Keratinocyte (primary cell): ENCODE measurements around the gene TUBGCP6. TPM values are rescaled to one million over a fixed set of nuclear protein-coding genes. Genes with fewer than 3 reads are reported as not detected.

Experiments used
- DNase-seq: peaks from one replicate; pipeline ENCODE4 v3.0.0-alpha.2; 2011; ENCODE audit warnings: low read depth, missing footprints, low spot score
- FAIRE-seq: peaks from 2 replicates; lab custom pipeline; 2011; peaks lifted over from hg19 to GRCh38; lab: Jason Lieb, UNC
- H2AFZ ChIP-seq: 2 replicates; pipeline ENCODE4 v1.6.0; 2012; ENCODE audit warnings: low read length, control low read depth, inconsistent platforms; ENCODE audit not compliant: control insufficient read depth
- H3K27ac ChIP-seq: 2 replicates; pipeline ENCODE4 v1.5.1; 2011; ENCODE audit warnings: low read length; ENCODE audit not compliant: control insufficient read depth, insufficient read depth
- H3K27me3 ChIP-seq: 3 replicates; pipeline ENCODE4 v1.6.0; 2011; ENCODE audit warnings: low read length; ENCODE audit not compliant: control insufficient read depth, insufficient read depth; ENCODE audit errors: extremely low read depth
- H3K36me3 ChIP-seq, 2 experiments: 2 replicates in 1 of 2; 3 replicates in 1 of 2; pipeline ENCODE4 v1.5.1; 2011; ENCODE audit warnings: low read length in 2 of 2, mild to moderate bottlenecking in 1 of 2; ENCODE audit not compliant: control insufficient read depth in 2 of 2, insufficient read depth in 2 of 2; ENCODE audit errors: extremely low read depth in 1 of 2
- H3K4me1 ChIP-seq: 3 replicates; pipeline ENCODE4 v1.5.1; 2011; ENCODE audit warnings: low read length; ENCODE audit not compliant: control insufficient read depth, insufficient read depth; ENCODE audit errors: extremely low read depth
- H3K4me2 ChIP-seq: 3 replicates; pipeline ENCODE4 v1.6.0; 2011; ENCODE audit warnings: low read depth, low read length; ENCODE audit not compliant: control insufficient read depth, insufficient read depth; ENCODE audit errors: extremely low read depth
- H3K4me3 ChIP-seq, 3 experiments: fragments of 200-600 bp in 1 of 3; sonication (generic) in 1 of 3; 2 replicates in 2 of 3; 3 replicates in 1 of 3; pipeline ENCODE4 v1.5.1; 2011 to 2016; ENCODE audit warnings: low read length in 3 of 3, mild to moderate bottlenecking in 3 of 3, control low read depth in 2 of 3, inconsistent platforms in 1 of 3, low read depth in 1 of 3, mixed read lengths in 1 of 3, mixed run types in 1 of 3, moderate library complexity in 1 of 3; ENCODE audit not compliant: control insufficient read depth in 2 of 3, insufficient read depth in 2 of 3; ENCODE audit errors: extremely low read depth in 1 of 3
- H3K79me2 ChIP-seq: 2 replicates; pipeline ENCODE4 v1.6.0; 2012; ENCODE audit warnings: low read length; ENCODE audit not compliant: control insufficient read depth, insufficient read depth
- H3K9ac ChIP-seq: 3 replicates; pipeline ENCODE4 v1.6.0; 2011; ENCODE audit warnings: low read length; ENCODE audit not compliant: control insufficient read depth, insufficient read depth; ENCODE audit errors: extremely low read depth
- H3K9me1 ChIP-seq: 3 replicates; pipeline ENCODE4 v1.6.0; 2011; ENCODE audit warnings: low read length; ENCODE audit not compliant: control insufficient read depth, insufficient read depth; ENCODE audit errors: extremely low read depth
- H3K9me3 ChIP-seq: 2 replicates; pipeline ENCODE4 v1.5.1; 2012; ENCODE audit warnings: low read depth, low read length; ENCODE audit not compliant: control insufficient read depth
- H4K20me1 ChIP-seq: 3 replicates; pipeline ENCODE4 v1.6.0; 2011; ENCODE audit warnings: low read length; ENCODE audit not compliant: control insufficient read depth, insufficient read depth; ENCODE audit errors: extremely low read depth
- CTCF ChIP-seq, 3 experiments: IDR thresholded peaks in 1 of 3; conservative IDR thresholded peaks in 1 of 3; optimal IDR thresholded peaks in 1 of 3; 2 replicates in 2 of 3; 3 replicates in 1 of 3; pipeline versions ENCODE3 to v1.5.1; 2011; ENCODE audit warnings: low read length in 3 of 3, mild to moderate bottlenecking in 3 of 3, moderate library complexity in 2 of 3, control low read depth in 1 of 3, inconsistent platforms in 1 of 3; ENCODE audit not compliant: insufficient read depth in 2 of 3; ENCODE audit errors: extremely low read depth in 1 of 3
- EZH2 ChIP-seq: IDR thresholded peaks from one replicate; pipeline ENCODE4 v1.6.1; 2012; ENCODE audit warnings: inconsistent platforms, mild to moderate bottlenecking, low read length, moderate library complexity
- dilution Hi-C: fragments of 300-500 bp; cut with MboI; formaldehyde crosslinking; loops from one replicate; pipeline ENCODE4 v1.7.0; 2020; ENCODE audit warnings: low sequenced_read_pairs; ENCODE audit not compliant: extremely low pct_ligation_motif_present
- polyA plus RNA-seq, 5 experiments: library from polyadenylated mRNA; depleted of rRNA in 3 of 5; stranded (reverse) in 3 of 5; stranded (forward) in 1 of 5; unstranded in 1 of 5; fragments of >200 nt; gene quantifications; 1 replicate in 1 of 5; 2 replicates in 3 of 5; 3 replicates in 1 of 5; pipeline versions ENCODE4 v1.2.1 to v1.2.3, GENCODE V29; 2011 to 2012; ENCODE audit warnings: missing spikeins in 2 of 5, low read depth in 1 of 5, low replicate concordance in 1 of 5

The TUBGCP6 gene
- polyA plus RNA-seq, 1 donor (not counting 4 experiments of a cell fraction or from before 2014, with no cell fraction given), result 10.1 TPM

DNA sequence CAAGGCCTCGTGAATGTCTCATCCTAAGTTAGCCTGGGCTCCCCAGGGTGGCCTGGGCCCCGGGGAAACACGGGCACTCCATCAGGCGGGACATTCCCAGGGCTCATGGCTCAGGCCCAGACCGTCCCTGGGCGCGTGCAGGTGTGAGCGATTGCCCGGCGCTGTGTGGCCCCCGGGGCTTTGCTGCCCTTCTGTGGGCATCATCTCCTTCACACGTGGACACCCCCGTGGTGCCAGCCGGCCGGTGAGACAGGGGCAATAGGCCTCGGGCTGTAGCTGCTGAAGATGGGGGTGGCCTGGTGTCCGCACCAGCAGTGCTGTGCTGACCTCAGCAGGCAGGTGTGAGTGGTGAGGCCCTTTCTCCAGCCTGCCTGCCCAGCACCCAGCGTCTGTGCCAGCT, 48.6 kb downstream of the TUBGCP6 start:
- no peak for DNase-seq
- Histone ChIP-seq H3K4me3 (no peak overlapping the region), H3K79me2 (peaks cover 29% of the 10 kb centered on the region), H3K9me1 (no peaks in the 10 kb centered on the region), H3K27ac (no peak overlapping the region), H2AFZ (no peak overlapping the region), H3K9me3 (no peaks in the 10 kb centered on the region), H3K36me3 (peaks cover 19 to 28% of the 10 kb centered on the region in 2 experiments), H3K27me3 (no peaks in the 10 kb centered on the region), H3K4me2 (no peak overlapping the region), H3K9ac (no peak overlapping the region), H3K4me1 (peaks cover 18% of the 10 kb centered on the region), H4K20me1 (no peaks in the 10 kb centered on the region)
- no peak for TF ChIP-seq CTCF (optimal IDR thresholded peaks at IDR 0.05 in 1 of 3, IDR thresholded peaks at IDR 0.05 in 1 of 3, conservative IDR thresholded peaks at IDR 0.05 in 1 of 3; ENCODE audit: extremely low read depth in 1 of 3, insufficient read depth in 2 of 3, low read length in 3 of 3)
- no peak for TF ChIP-seq EZH2
- FAIRE-seq, result no peak
- dilution Hi-C loops, result no loop called here

DNA sequence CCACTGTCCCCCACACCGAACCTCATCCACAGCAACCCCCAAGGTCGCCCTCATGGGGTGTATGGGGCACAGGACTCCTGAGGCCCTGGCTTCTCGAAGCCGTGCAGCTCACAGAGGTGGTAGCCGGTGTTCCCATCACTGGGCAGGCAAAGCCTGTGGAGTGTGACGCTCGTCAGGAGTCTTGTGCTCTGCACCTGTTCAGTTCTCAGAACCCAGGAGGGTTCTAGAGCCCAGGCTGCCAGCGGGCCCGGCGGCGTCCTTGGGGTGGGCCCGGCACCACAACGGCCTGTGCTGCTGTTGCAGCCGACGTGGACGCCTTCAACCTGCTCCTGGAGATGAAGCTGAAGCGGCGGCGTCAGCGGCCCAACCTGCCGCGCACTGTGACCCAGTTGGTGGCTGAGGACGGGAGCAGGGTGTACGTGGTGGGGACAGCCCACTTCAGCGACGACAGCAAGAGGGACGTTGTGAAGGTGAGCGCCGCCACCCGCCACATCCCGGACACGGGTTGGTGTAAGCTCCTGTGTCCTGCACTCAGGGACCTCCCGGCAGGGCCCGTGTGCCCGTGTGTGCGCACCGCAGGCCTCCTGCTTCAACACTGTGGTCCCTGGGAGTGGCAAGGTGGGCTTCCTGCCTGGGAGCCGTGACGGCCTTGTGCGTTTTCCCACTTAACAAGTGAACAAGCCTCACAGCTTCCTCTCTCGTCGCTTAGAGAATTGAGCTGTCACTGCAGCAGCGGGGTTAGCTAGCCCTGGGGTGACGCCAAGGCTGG, 50.6 kb downstream of the TUBGCP6 start:
- Histone ChIP-seq H2AFZ (no peak overlapping the region), H3K27me3 (no peaks in the 10 kb centered on the region), H3K27ac (no peak overlapping the region), H3K36me3 (peaks cover 22 to 25% of the 10 kb centered on the region in 2 experiments), H3K9me3 (no peaks in the 10 kb centered on the region), H4K20me1 (no peaks in the 10 kb centered on the region), H3K79me2 (peaks cover 42% of the 10 kb centered on the region), H3K9me1 (no peaks in the 10 kb centered on the region), H3K4me2 (no peak overlapping the region), H3K4me3 (no peak overlapping the region), H3K9ac (no peak overlapping the region), H3K4me1 (peaks cover 27% of the 10 kb centered on the region)
- DNase-seq, result no peak
- TF ChIP-seq EZH2 (no peak), CTCF (optimal IDR thresholded peaks at IDR 0.05 in 1 of 3, IDR thresholded peaks at IDR 0.05 in 1 of 3, conservative IDR thresholded peaks at IDR 0.05 in 1 of 3; ENCODE audit: extremely low read depth in 1 of 3, insufficient read depth in 2 of 3, low read length in 3 of 3) (no peak)
- no peak for FAIRE-seq
- dilution Hi-C loops, result no loop called here
